ENCODE data around the gene SEMA3F. TPM values are rescaled to one million over a fixed set of nuclear protein-coding genes. Genes with fewer than 3 reads are reported as not detected.

Gene SEMA3F
- polyA plus RNA-seq, 12 donors, result 6.4 to 70.8 (median 14.0) TPM; not detected in 1

DNA sequence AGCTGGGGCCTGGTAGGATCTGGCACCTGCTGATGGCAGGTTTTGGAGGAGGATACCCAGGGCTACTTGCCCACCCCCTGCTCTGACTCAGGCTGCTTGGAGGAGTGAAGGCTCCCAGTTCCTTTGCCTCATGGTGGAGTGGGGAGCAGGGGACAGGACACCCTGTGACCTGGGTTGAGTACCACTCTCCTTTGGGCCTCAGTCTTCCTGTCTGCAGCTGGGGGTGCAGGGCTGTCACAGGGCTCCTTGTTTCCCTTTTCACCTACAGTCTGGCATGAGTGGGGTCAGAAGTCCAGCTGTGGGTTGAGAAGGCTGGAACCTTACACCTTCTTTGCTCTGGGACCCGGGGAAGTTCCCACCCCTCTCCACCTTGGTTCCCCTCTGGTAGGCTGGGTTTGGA lies 14.7 kb downstream of the SEMA3F start:
- no peak for DNase-seq

GRCh38 chr3:50170689-50171088 lies 15.6 kb downstream of the SEMA3F start:
- DNase-seq, result no peak

DNA sequence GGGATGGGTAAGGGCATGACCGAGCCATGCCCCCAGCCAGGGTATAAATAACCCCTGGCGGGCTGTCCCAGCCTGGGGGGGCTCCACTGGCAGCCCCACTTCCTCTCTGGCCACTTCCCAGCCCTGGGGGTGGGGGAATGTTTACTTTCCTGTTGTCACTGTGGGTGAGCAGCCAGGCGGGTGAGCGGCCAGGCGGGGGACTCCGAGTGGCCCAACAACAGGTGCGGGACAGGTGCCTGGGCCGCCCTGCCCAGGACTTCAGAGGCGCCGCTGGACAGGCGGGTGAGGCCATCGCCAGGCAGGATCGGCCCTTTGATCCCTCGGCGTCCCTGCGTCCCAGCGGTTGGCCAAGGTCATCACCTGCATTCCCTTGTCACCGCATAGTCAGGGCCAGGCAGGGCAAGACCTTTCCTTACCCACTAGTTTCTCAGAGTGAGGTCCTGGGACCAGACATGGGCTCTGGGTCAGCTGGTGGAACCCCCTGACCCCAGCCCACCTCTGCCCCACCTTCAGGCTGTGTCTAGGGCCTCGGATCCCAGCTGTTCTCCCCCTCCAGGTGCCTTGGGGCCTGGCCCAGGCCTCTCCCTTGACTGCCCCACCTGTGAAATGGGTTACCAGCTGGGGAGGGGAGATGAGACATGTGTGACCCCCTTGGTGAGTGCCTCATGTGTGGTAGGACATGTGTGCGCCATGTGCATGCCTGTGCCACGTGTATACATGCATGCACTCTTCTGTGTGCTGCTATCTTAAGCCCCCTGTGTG lies 16.6 kb downstream of the SEMA3F start:
- DNase-seq, result no peak

GRCh38 chr3:50172626-50173220 lies 17.6 kb downstream of the SEMA3F start:
- no peak for DNase-seq

DNA sequence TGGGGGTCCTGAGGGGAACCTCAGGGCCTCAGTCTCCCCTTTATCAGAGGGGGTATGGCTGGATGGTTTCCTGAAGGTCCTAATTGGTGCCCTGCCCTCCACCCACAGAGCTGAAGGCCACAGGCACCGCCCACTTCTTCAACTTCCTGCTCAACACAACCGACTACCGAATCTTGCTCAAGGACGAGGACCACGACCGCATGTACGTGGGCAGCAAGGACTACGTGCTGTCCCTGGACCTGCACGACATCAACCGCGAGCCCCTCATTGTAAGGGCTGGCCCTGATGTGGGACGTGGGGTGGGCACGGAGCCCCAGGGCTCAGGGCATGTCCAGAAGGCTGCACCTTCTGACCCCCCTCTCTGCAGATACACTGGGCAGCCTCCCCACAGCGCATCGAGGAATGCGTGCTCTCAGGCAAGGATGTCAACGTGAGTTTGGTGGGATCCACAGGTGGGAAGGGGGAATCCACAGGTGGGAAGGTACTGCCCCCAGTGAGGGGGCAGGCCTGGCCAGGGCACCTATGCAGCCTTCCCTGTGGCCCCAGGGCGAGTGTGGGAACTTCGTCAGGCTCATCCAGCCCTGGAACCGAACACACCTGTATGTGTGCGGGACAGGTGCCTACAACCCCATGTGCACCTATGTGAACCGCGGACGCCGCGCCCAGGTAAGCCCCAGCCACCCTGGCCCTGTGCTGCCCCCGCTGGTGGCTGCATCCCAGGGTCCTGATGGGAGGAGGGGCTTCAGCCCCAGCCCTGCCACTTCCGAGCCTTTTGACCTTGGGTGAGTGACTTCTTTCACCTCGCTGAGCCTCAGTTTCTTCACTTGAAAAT lies 18.8 kb downstream of the SEMA3F start:
- DNase-seq, result no peak

- DNase-seq, result no peak
Measured at GRCh38 chr3:50174517-50174895, 19.4 kb downstream of the SEMA3F start.

DNA sequence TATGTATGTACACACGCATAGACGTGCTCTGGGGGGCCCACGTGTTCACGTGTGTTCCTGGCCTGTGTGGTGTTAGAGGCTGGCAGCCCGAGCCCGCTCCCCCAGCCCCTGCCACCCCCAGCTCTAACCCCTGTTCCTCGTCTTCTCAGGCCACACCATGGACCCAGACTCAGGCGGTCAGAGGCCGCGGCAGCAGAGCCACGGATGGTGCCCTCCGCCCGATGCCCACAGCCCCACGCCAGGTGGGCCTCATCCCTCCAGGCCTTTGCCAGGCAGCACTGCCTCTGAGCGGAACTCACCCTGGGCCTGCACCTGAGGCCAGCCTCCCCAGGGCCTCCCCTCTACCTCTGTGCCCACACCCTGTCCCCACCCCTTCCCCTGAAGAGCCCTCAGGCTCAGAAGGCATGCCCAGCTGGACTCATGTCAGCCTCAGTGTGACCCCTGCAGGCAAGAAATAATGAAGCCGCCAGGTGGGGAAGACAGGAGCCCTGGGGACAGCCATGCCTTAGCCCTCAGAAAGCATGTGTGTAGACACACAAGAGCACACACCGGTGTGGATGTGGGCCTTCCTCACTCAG lies 19.9 kb downstream of the SEMA3F start:
- DNase-seq, result no peak

GRCh38 chr3:50177346-50177745 lies 22.2 kb downstream of the SEMA3F start:
- no peak for DNase-seq

DNA sequence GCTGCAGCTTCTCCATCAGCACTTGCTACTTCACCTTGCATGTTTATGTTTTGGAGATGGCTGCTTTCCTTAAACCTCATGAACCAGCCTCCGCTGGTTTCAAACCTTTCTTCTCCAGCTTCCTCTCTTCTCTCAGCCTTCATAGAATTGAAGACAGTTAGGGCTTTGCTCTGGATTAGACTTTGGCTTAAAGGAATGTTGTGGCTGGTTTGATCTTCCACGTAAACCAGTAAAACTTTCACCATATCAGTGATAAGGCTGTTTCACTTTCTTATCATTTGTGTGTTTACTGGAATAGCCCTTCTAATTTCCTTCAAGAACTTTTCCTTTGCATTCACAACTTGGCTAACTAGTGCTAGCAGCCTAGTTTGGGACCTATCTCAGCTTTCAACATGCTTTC lies 24.6 kb downstream of the SEMA3F start:
- DNase-seq, result no peak

- DNase-seq, result no peak
Measured at GRCh38 chr3:50181985-50182384, 26.9 kb downstream of the SEMA3F start.

DNA sequence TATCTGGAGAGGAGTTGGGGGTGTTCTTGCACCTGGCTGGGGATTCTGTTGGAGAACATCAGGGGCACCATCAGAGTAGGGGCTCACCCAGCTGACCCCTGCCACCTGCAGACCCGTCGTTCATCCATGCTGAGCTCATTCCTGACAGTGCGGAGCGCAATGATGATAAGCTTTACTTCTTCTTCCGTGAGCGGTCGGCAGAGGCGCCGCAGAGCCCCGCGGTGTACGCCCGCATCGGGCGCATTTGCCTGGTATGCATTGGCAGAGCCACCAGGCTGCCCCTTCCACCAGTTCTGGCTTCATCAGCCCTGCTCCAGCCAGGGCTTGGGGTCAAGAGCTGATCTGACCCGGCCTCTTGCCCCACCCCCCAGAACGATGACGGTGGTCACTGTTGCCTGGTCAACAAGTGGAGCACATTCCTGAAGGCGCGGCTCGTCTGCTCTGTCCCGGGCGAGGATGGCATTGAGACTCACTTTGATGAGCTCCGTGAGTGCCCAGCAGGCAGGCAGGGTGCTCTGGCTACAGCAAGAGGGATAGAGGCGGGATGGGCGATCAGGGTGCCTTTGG lies 27.5 kb downstream of the SEMA3F start:
- no peak for DNase-seq

DNA sequence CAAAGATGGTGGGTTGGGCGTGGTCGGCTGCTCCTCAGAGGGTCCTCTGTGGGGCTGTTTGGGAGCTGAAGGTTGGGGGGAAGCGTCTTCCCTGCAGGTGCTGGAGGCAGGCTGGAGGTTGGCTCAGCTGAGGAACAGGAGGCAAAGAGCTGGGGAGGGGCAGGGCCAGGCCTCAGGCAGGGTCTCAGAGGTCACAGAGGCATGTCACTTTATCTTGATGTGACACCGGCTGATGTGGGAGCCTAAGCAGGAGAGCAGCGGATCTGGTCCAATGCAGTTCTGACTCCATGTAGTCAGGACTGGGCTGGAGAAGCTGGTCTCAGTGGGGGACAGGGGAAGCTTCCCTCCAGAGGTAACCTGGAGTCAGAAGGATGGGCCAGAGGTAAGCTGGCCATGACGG lies 28.6 kb downstream of the SEMA3F start:
- DNase-seq, result no peak

DNA sequence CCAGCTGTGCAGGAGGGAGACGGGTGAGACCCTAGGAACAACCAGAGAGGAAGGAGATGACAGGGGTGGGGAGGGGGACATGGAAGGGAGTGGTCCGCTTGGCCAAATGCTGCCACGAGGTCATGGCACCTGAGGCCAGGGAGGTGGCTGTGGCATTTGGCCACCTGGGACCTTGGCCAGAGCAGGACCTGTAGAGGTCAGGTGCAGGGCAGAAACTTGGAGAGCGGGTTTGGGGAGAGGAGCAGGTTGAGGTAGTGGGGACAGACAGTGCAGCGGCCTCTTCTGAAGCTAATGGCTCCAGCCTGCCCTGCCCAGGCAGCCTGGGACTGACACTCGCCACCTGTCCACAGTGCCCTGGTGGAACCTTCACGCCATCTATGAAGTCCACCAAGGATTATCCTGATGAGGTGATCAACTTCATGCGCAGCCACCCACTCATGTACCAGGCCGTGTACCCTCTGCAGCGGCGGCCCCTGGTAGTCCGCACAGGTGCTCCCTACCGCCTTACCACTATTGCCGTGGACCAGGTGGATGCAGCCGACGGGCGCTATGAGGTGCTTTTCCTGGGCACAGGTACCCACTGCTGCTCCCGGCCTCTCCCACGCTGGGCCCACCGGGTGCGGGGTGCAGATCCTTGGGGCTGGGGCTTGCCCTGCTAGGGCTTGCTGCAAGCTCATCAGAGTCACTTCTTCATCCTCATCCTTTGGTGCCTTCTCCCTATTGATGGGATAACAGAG lies 29.3 kb downstream of the SEMA3F start:
- DNase-seq, result no peak

DNA sequence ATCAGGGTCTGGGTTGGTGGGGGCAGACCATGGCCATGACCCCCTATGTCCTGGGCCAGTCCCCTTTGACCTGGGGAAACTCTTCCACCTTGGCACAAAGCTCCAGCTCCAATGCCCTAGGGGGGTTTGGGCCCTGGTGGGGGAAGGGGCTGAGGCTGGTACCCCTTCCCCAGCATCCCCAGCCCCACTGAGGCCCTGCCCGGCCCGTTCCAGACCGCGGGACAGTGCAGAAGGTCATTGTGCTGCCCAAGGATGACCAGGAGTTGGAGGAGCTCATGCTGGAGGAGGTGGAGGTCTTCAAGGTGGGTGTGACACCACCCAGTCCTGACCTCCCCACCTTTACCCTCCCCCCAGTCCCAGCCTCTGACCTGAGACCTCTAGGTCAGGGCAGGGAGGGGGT lies 30.1 kb downstream of the SEMA3F start:
- DNase-seq, result no peak

GRCh38 chr3:50186096-50186495 lies 31.0 kb downstream of the SEMA3F start:
- no peak for DNase-seq

- DNase-seq, result no peak
Measured at GRCh38 chr3:50187750-50188149, 32.6 kb downstream of the SEMA3F start.

DNA sequence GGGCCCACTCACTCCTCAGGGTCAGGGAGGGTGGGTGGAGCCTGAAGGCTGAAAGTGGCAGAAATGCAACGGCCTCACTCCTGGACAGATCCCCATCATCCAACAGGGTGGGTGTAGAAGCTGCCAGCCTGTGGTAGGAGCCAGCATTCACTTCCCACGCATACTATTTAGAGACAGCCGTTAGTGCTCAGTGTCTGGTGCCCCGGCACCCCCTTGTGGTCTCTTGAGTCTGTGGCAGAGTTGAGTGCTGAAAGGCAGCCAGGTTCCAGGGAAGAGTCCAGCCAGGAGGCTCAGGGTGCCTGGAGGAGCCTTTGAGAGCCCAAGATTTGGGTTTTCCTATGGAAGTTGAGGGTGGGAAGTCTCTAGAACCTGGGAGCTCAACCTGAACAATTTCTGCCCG lies 34.1 kb downstream of the SEMA3F start:
- DNase-seq, result peak; percentile 77

- no peak for DNase-seq
Measured at GRCh38 chr3:50189989-50190388, 34.9 kb downstream of the SEMA3F start.

DNA sequence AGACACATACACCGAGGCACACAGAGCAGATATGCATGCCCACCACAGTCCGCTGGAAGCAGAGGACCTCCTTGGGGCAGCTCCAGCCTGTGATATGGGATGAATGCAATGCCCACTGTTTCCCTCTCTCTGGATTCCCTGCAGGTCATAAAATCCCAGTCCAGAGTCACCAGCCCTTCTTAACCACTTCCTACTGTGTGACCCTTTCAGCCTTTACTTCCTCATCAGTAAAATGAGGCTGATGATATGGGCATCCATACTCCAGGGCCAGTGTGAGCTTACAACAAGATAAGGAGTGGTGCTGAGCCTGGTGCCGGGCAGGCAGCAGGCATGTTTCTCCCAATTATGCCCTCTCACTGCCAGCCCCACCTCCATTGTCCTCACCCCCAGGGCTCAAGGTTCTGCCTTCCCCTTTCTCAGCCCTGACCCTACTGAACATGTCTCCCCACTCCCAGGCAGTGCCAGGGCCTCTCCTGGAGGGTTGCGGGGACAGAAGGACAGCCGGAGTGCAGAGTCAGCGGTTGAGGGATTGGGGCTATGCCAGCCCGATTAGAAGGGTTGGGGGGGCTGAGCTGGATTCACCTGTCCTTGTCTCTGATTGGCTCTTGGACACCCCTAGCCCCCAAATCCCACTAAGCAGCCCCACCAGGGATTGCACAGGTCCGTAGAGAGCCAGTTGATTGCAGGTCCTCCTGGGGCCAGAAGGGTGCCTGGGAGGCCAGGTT lies 36.0 kb downstream of the SEMA3F start, which contains the start of gene GNAT1:
GNAT1 (plus strand) TSS at position 675 of the 725 bp plus-strand sequence. CDS start 116 bp downstream, outside the sequence.
- DNase-seq, result no peak

DNA sequence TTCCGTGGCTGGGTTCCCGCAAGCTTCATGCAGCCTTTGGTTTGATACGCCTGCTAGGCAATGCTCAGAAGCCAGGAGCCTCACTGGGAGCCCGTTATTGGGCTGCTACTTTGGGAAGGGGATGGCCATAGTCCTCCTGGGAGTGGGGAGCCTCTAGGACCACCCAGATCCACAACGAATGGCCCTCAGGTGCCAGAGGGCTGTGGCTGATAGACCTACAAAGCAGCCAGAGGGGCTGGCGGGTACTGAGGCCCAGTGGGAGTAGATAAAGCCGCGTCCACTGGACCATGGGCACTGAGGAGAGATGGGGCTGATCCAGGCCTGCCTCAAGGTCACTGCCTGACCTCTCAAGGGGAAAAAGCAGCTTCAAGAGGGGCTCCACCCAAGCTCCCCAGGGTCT lies 37.0 kb downstream of the SEMA3F start:
- no peak for DNase-seq
